SK-N-SH (cell line): ENCODE data around the gene RPN1. TPM values are rescaled to one million over a fixed set of nuclear protein-coding genes. Genes with fewer than 3 reads are reported as not detected.

Source experiments
- CTCF ChIA-PET: fragments of 300-600, 350-600 bp; formaldehyde crosslinking; extraction: SDS; loops from one replicate; lab custom pipeline; 2021; lab: Yijun Ruan, JAX
- POLR2A ChIA-PET: fragments of 350-600 bp; sonication (Branson Sonifier 250); formaldehyde crosslinking; extraction: SDS; loops from one replicate; lab custom pipeline; 2020; ENCODE audit warnings: antibody characterized with exemption, inconsistent platforms; lab: Yijun Ruan, JAX
- DNase-seq: peaks from one replicate; pipeline ENCODE4 v3.0.0; 2012
- H2AFZ ChIP-seq: fragments of 200-600 bp; sonication (generic); 2 replicates; pipeline ENCODE4 v1.8.1; 2016; ENCODE audit warnings: antibody characterized with exemption, mild to moderate bottlenecking, low read depth
- H3F3A ChIP-seq: fragments of 200-600 bp; sonication (generic); replicated peaks from 2 replicates; pipeline ENCODE3; 2016; ENCODE audit warnings: antibody characterized with exemption, mild to moderate bottlenecking; ENCODE audit not compliant: insufficient read depth
- H3K27ac ChIP-seq, 2 experiments: fragments of 200-500 bp in 1 of 2; fragments of 200-600 bp in 1 of 2; sonication (Bioruptor generic) in 1 of 2; sonication (generic), shearing (Covaris generic) in 1 of 2; 2 replicates each; pipeline versions ENCODE4 v1.5.1 to v1.6.1; 2014 to 2016; ENCODE audit warnings: low read depth in 2 of 2, inconsistent platforms in 1 of 2, low read length in 1 of 2, mild to moderate bottlenecking in 1 of 2, mixed read lengths in 1 of 2
- H3K27me3 ChIP-seq: fragments of 200-600 bp; sonication (generic), shearing (Covaris generic); 2 replicates; pipeline ENCODE4 v1.6.1; 2016; ENCODE audit warnings: mixed run types; ENCODE audit not compliant: insufficient read depth
- H3K36me3 ChIP-seq, 2 experiments: fragments of 200-500 bp in 1 of 2; fragments of 200-600 bp in 1 of 2; sonication (Bioruptor generic) in 1 of 2; sonication (generic) in 1 of 2; replicated peaks in 1 of 2; 2 replicates each; pipeline versions ENCODE3 to v1.5.1; 2014 to 2016; ENCODE audit warnings: low read length in 1 of 2, mild to moderate bottlenecking in 1 of 2; ENCODE audit not compliant: insufficient read depth in 2 of 2, control insufficient read depth in 1 of 2
- H3K4me1 ChIP-seq, 2 experiments: fragments of 200-500 bp in 1 of 2; fragments of 200-600 bp in 1 of 2; sonication (Bioruptor generic) in 1 of 2; sonication (generic), shearing (Covaris generic) in 1 of 2; 2 replicates each; pipeline versions ENCODE4 v1.5.1 to v1.6.1; 2014 to 2016; ENCODE audit warnings: low read depth in 1 of 2, low read length in 1 of 2, mixed run types in 1 of 2; ENCODE audit not compliant: insufficient read depth in 2 of 2, control insufficient read depth in 1 of 2
- H3K4me2 ChIP-seq: fragments of 200-600 bp; sonication (generic), shearing (Covaris generic); 2 replicates; pipeline ENCODE4 v1.6.1; 2017; ENCODE audit warnings: mixed run types
- H3K4me3 ChIP-seq, 2 experiments: fragments of 200-500 bp in 1 of 2; fragments of 200-600 bp in 1 of 2; sonication (Bioruptor generic) in 1 of 2; sonication (generic), shearing (Covaris generic) in 1 of 2; 2 replicates each; pipeline versions ENCODE4 v1.5.1 to v1.8.1; 2014 to 2016; ENCODE audit warnings: low read depth in 2 of 2, inconsistent platforms in 1 of 2, low read length in 1 of 2, mild to moderate bottlenecking in 1 of 2, mixed read lengths in 1 of 2, moderate library complexity in 1 of 2
- H3K79me2 ChIP-seq: fragments of 200-600 bp; sonication (generic); 2 replicates; pipeline ENCODE4 v1.8.1; 2017; ENCODE audit warnings: mild to moderate bottlenecking; ENCODE audit not compliant: insufficient read depth
- H3K9ac ChIP-seq: fragments of 200-600 bp; sonication (generic); 2 replicates; pipeline ENCODE4 v1.6.1; 2017; ENCODE audit warnings: mixed run types
- H3K9me2 ChIP-seq: fragments of 200-600 bp; sonication (generic); 2 replicates; pipeline ENCODE4 v1.6.1; 2017; ENCODE audit warnings: mixed run types
- H3K9me3 ChIP-seq: fragments of 200-600 bp; sonication (generic); 2 replicates; pipeline ENCODE4 v1.6.1; 2017; ENCODE audit warnings: mixed run types, mild to moderate bottlenecking, moderate library complexity
- H4K20me1 ChIP-seq: fragments of 200-600 bp; sonication (generic); 2 replicates; pipeline ENCODE4 v1.6.1; 2017; ENCODE audit warnings: mild to moderate bottlenecking, mixed run types; ENCODE audit not compliant: insufficient read depth
- EZH2phosphoT487 ChIP-seq: fragments of 200-600 bp; sonication (generic); IDR thresholded peaks from 2 replicates; pipeline ENCODE4 v1.6.1; 2017; ENCODE audit warnings: low read depth, mixed run types, mild to moderate bottlenecking, antibody characterized with exemption, moderate library complexity, borderline replicate concordance
- GABPA ChIP-seq: IDR thresholded peaks from 2 replicates; pipeline ENCODE4 v1.4.0; 2012; ENCODE audit warnings: low read depth, mild to moderate bottlenecking
- GATA2 ChIP-seq: sonication (generic); formaldehyde crosslinking; IDR thresholded peaks from 2 replicates; pipeline ENCODE4 v1.5.0; 2020; ENCODE audit warnings: mild to moderate bottlenecking, missing genetic modification reagents
- JUND ChIP-seq: IDR thresholded peaks from 2 replicates; pipeline ENCODE4 v1.4.0; 2012
- MAX ChIP-seq: IDR thresholded peaks from 2 replicates; pipeline ENCODE4 v1.4.0; 2012; ENCODE audit warnings: low read depth
- MEF2A ChIP-seq: IDR thresholded peaks from 2 replicates; pipeline ENCODE4 v1.4.0; 2012; ENCODE audit warnings: low read depth, borderline replicate concordance
- NFIC ChIP-seq: IDR thresholded peaks from 2 replicates; pipeline ENCODE4 v1.4.0; 2012; ENCODE audit warnings: borderline replicate concordance
- NRF1 ChIP-seq: IDR thresholded peaks from 2 replicates; pipeline ENCODE4 v1.6.1; 2012; ENCODE audit warnings: low read depth, mild to moderate bottlenecking, low read length
- POLR2AphosphoS5 ChIP-seq: IDR thresholded peaks from 2 replicates; pipeline ENCODE4 v1.6.1; 2012; ENCODE audit warnings: low read depth, low read length
- RAD21 ChIP-seq: IDR thresholded peaks from 2 replicates; pipeline ENCODE4 v1.6.1; 2012; ENCODE audit warnings: mild to moderate bottlenecking, low read length
- RCOR1 ChIP-seq: fragments of 150-350 bp; IDR thresholded peaks from 2 replicates; pipeline ENCODE4 v1.6.1; 2017; ENCODE audit warnings: antibody characterized with exemption, low read length
- RXRA ChIP-seq: IDR thresholded peaks from 2 replicates; pipeline ENCODE4 v1.4.0; 2012; ENCODE audit warnings: low read depth, mild to moderate bottlenecking, borderline replicate concordance
- SIN3A ChIP-seq: IDR thresholded peaks from 2 replicates; pipeline ENCODE4 v1.6.1; 2012; ENCODE audit warnings: low read depth, mild to moderate bottlenecking, low read length, moderate library complexity, borderline replicate concordance
- TCF12 ChIP-seq: IDR thresholded peaks from 2 replicates; pipeline ENCODE4 v1.4.0; 2012
- YY1 ChIP-seq: IDR thresholded peaks from 2 replicates; pipeline ENCODE4 v1.4.0; 2012; ENCODE audit warnings: low read depth, mild to moderate bottlenecking
- WGBS: methylation state at CpG from one replicate; pipeline ENCODE4 v1.1.6; 2017; ENCODE audit warnings: low lambda C conversion rate; 5-methylcytosine and 5-hydroxymethylcytosine counted together
- polyA plus RNA-seq, 3 experiments: library from polyadenylated mRNA; depleted of rRNA; stranded (reverse); fragments of >200 nt; gene quantifications; 2 replicates each; pipeline ENCODE4 v1.2.3, GENCODE V29; 2012
- TF ChIP-seq, protein P1 (sequence below): IDR thresholded peaks from 2 replicates; pipeline ENCODE4; 2012
- TF ChIP-seq, protein P2 (sequence below): IDR thresholded peaks from 2 replicates; pipeline ENCODE4 v1.4.0; 2012; ENCODE audit warnings: low read depth, borderline replicate concordance
- TF ChIP-seq, protein P3 (sequence below): fragments of 150-350 bp; IDR thresholded peaks from 2 replicates; pipeline ENCODE4 v1.6.1; 2016; ENCODE audit warnings: mild to moderate bottlenecking, low read depth, low read length

RPN1 gene
- polyA plus RNA-seq, 1 of the 3 experiments (the other 2 are of a cell fraction) = 162 TPM

- DNase-seq = no peak
- no peak overlapping the region for H3K27ac ChIP-seq
- peaks cover 0 to 14% of the 10 kb centered on the region in 2 experiments; a peak in 2 of 4 replicates for H3K4me1 ChIP-seq
- no peaks in the 10 kb centered on the region for H3F3A ChIP-seq
- no peak for TF ChIP-seq GATA2 (CRISPR knock-in tag)
- no peak for TF ChIP-seq SIN3A
- TF ChIP-seq MEF2A = no peak
- no peak for TF ChIP-seq POLR2AphosphoS5
- TF ChIP-seq TCF12 = no peak
- TF ChIP-seq RAD21 = no peak
- H3K9me2 ChIP-seq = no peaks in the 10 kb centered on the region
- H4K20me1 ChIP-seq = no peaks in the 10 kb centered on the region
- H3K9me3 ChIP-seq = no peaks in the 10 kb centered on the region
- POLR2A ChIA-PET = no interaction called here
- 87% methylated on average over 8 of the region's 8 CpGs for WGBS
- CTCF ChIA-PET = interaction anchor here (1.3 kb wide), 1 partner anchor 17 kb away, joined by 4 read pairs; no protein-coding TSS in a partner anchor
- H3K9ac ChIP-seq = no peak overlapping the region
- no peak overlapping the region for H3K4me2 ChIP-seq
- H3K27me3 ChIP-seq = no peaks in the 10 kb centered on the region
- no peak overlapping the region for H2AFZ ChIP-seq
- no peaks in the 10 kb centered on the region for H3K36me3 ChIP-seq
- no peaks in the 10 kb centered on the region for H3K79me2 ChIP-seq
- no peak overlapping the region for H3K4me3 ChIP-seq
Measured at GRCh38 chr3:128697341-128697740, 46.7 kb upstream of the RPN1 start.

- no peaks in the 10 kb centered on the region for H3K9me2 ChIP-seq
- no peak overlapping the region for H3K9ac ChIP-seq
- no peak overlapping the region for H3K4me3 ChIP-seq
- CTCF ChIA-PET = interaction anchor here (1.6 kb wide), 1 partner anchor 13 kb away, joined by 6 read pairs; no protein-coding TSS in a partner anchor
- WGBS = 43% methylated on average over 2 of the region's 2 CpGs
- H3K36me3 ChIP-seq = no peaks in the 10 kb centered on the region
- H4K20me1 ChIP-seq = no peaks in the 10 kb centered on the region
- POLR2A ChIA-PET = no interaction called here
- no peak for DNase-seq
- no peaks in the 10 kb centered on the region for H3K27me3 ChIP-seq
- no peak for TF ChIP-seq SIN3A
- no peak for TF ChIP-seq NFIC
- TF ChIP-seq RAD21 = no peak
- no peak for TF ChIP-seq RXRA
- no peak for TF ChIP-seq MAX
- TF ChIP-seq, protein P1, sequence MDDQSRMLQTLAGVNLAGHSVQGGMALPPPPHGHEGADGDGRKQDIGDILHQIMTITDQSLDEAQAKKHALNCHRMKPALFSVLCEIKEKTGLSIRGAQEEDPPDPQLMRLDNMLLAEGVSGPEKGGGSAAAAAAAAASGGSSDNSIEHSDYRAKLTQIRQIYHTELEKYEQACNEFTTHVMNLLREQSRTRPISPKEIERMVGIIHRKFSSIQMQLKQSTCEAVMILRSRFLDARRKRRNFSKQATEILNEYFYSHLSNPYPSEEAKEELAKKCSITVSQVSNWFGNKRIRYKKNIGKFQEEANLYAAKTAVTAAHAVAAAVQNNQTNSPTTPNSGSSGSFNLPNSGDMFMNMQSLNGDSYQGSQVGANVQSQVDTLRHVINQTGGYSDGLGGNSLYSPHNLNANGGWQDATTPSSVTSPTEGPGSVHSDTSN = no peak
- no peaks in the 10 kb centered on the region for H3K9me3 ChIP-seq
- H3K79me2 ChIP-seq = no peaks in the 10 kb centered on the region
- H2AFZ ChIP-seq = no peak overlapping the region
- H3K4me2 ChIP-seq = no peak overlapping the region
- H3K4me1 ChIP-seq = no peaks in the 10 kb centered on the region
- no peaks in the 10 kb centered on the region for H3F3A ChIP-seq
- H3K27ac ChIP-seq = no peak overlapping the region
Measured at GRCh38 chr3:128693696-128694095, 43.1 kb upstream of the RPN1 start.

DNA sequence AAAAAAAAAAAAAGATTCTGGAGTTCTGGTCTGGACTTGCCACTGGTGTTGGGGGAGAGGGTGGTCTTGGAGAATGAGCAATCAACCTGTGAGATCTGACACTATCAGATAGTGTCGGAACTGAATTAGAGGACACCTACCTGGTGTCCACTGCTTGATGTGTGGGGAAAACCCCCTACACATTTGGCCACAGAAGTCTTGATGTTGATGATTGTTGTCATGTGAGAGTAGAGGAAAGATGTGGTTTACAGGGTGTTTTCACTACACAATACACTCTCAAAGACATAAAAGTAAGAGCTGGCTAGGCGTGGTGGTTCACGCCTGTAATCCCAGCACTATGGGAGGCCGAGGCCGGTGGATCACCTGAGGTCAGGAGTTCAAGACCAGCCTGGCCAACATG, 38.4 kb upstream of the RPN1 start:
- Histone ChIP-seq H3K9me2 (no peaks in the 10 kb centered on the region), H3K27me3 (no peaks in the 10 kb centered on the region), H3K9me3 (no peaks in the 10 kb centered on the region), H4K20me1 (no peaks in the 10 kb centered on the region), H3K79me2 (no peaks in the 10 kb centered on the region), H3K4me3 (no peak overlapping the region), H3K27ac (no peak overlapping the region), H2AFZ (no peak overlapping the region), H3F3A (no peaks in the 10 kb centered on the region), H3K4me1 (no peaks in the 10 kb centered on the region), H3K4me2 (no peak overlapping the region), H3K36me3 (no peaks in the 10 kb centered on the region), H3K9ac (no peak overlapping the region)
- ChIA-PET POLR2A (no interaction called here), CTCF (interaction anchor here (0.6 to 2.2 kb wide), 2 partner anchors 8 to 104 kb away, joined by 3 to 15 read pairs; no protein-coding TSS in a partner anchor)
- no peak for DNase-seq
- 95% methylated on average over 5 of the region's 5 CpGs for WGBS
- TF ChIP-seq, protein P1 = no peak
- TF ChIP-seq, protein P2, sequence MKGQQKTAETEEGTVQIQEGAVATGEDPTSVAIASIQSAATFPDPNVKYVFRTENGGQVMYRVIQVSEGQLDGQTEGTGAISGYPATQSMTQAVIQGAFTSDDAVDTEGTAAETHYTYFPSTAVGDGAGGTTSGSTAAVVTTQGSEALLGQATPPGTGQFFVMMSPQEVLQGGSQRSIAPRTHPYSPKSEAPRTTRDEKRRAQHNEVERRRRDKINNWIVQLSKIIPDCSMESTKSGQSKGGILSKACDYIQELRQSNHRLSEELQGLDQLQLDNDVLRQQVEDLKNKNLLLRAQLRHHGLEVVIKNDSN = no peak
- TF ChIP-seq JUND (no peak), YY1 (no peak), TCF12 (no peak), MAX (no peak), NRF1 (no peak), GABPA (no peak), GATA2 (CRISPR knock-in tag) (no peak), RCOR1 (no peak), EZH2phosphoT487 (no peak)
- TF ChIP-seq, protein P3, sequence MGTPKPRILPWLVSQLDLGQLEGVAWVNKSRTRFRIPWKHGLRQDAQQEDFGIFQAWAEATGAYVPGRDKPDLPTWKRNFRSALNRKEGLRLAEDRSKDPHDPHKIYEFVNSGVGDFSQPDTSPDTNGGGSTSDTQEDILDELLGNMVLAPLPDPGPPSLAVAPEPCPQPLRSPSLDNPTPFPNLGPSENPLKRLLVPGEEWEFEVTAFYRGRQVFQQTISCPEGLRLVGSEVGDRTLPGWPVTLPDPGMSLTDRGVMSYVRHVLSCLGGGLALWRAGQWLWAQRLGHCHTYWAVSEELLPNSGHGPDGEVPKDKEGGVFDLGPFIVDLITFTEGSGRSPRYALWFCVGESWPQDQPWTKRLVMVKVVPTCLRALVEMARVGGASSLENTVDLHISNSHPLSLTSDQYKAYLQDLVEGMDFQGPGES = no peak
